Liver (tissue), 3 donors: ENCODE data around the gene KIF26B.

ENCODE experiments used
- HNF4G ChIP-seq: IDR thresholded peaks from 2 replicates; pipeline ENCODE4 v1.6.1; 2016; ENCODE audit warnings: antibody characterized with exemption
- JUND ChIP-seq, 2 donors: IDR thresholded peaks; 2 replicates each; pipeline ENCODE4 v1.6.1; 2016; ENCODE audit warnings: antibody characterized with exemption in 2 of 2
- RAD21 ChIP-seq, 2 donors: IDR thresholded peaks; 2 replicates each; pipeline ENCODE4 v1.6.1; 2016; ENCODE audit warnings: antibody characterized with exemption in 2 of 2, mild to moderate bottlenecking in 2 of 2
- REST ChIP-seq: IDR thresholded peaks from 2 replicates; pipeline ENCODE4 v1.6.1; 2016; ENCODE audit warnings: antibody characterized with exemption, mild to moderate bottlenecking
- RXRA ChIP-seq, 2 donors: IDR thresholded peaks; 2 replicates each; pipeline ENCODE4 v1.6.1; 2017 to 2018; ENCODE audit warnings: antibody characterized with exemption in 2 of 2, mild to moderate bottlenecking in 1 of 2
- TAF1 ChIP-seq: conservative IDR thresholded peaks from 2 replicates; pipeline ENCODE4 v1.6.1; 2016; ENCODE audit warnings: antibody characterized with exemption, mild to moderate bottlenecking
- TF ChIP-seq, protein P1 (sequence below): fragments of 150-350 bp; IDR thresholded peaks from 2 replicates; pipeline ENCODE4 v1.5.1; 2017; ENCODE audit warnings: improper control_type of control experiment, low read depth, low read length; ENCODE audit not compliant: missing input control
- donor health status: healthy.
- donor health status: healthy.

GRCh38 chr1:245397771-245398170, 243.0 kb downstream of the KIF26B start:
- TF ChIP-seq RXRA (IDR thresholded peaks at IDR 0.05) (no peak), TAF1 (no peak), REST (no peak), RAD21 (IDR thresholded peaks at IDR 0.05) (no peak), JUND (IDR thresholded peaks at IDR 0.05) (no peak), HNF4G (no peak)
- TF ChIP-seq, protein P1, sequence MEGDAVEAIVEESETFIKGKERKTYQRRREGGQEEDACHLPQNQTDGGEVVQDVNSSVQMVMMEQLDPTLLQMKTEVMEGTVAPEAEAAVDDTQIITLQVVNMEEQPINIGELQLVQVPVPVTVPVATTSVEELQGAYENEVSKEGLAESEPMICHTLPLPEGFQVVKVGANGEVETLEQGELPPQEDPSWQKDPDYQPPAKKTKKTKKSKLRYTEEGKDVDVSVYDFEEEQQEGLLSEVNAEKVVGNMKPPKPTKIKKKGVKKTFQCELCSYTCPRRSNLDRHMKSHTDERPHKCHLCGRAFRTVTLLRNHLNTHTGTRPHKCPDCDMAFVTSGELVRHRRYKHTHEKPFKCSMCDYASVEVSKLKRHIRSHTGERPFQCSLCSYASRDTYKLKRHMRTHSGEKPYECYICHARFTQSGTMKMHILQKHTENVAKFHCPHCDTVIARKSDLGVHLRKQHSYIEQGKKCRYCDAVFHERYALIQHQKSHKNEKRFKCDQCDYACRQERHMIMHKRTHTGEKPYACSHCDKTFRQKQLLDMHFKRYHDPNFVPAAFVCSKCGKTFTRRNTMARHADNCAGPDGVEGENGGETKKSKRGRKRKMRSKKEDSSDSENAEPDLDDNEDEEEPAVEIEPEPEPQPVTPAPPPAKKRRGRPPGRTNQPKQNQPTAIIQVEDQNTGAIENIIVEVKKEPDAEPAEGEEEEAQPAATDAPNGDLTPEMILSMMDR, result no peak
